Stimulated activated naive CD4-positive, alpha-beta T cell treated with Interleukin-2 at 50 U/mL for 16 hours (primary cell): ENCODE results near the gene PSME3IP1.
A peak's percentile ranks its signal among the peaks of the same experiment; 100 is the strongest.

ENCODE experiments used
- DNase-seq: peaks from one replicate; lab custom pipeline; 2025; lab: John Stamatoyannopoulos, UW

The PSME3IP1 gene

DNA sequence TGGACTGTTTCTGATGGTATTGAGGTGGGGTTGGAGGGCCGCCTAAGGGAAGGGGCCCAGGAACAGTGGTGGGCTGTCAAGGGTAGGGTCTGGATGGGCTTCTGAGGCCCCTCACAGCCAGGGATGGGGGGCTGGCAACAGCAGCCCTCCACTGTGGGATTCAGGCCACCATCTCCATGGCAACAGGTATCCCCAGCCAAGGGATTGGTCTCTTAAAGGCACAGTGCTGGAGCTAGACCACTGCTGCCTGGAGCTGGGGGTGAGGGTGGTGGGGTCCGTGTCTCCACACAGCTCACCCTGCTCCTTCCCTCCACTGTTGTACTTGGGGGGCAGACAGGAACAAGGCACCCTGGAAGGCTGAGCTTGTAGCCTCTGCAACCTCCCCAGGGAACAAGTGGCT is 41.8 kb downstream of the PSME3IP1 start:
- no peak for DNase-seq

DNA sequence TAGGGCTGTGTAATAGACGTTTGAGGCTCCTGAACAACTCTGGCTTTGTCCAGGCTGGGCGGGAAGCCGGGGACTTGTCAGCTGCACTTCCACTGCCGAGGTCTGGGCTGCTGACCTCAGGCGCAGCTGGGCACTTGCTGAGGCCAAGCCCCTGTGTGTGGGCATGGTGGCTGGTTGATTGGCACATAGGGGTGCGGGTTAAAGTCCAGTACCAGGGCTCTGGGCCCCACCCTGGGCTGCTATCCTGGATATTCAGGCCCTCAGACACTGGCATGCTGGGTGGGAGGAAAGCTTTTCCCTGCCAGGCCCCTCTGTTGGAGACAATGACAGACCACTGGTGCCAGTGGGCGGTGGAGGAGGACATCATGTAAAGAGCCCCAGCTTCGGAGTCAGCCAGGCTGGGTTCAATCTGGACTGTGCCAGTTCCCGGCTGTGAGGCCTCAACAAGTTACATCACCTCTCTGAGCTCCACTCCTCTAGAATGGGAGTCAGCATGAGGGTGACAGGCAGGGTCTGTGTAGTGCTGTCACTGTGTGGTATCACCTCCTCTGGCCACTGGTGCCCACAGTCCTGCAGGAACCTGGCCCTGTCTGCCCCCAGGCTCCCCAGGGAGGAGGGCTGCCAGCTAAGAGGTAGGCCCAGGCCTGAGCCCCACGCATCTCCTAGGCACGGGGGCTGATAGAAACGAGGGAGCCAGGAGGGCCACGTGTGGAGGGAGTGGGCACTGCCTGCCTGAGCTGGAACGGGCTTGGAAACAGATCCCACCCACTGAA is 42.5 kb downstream of the PSME3IP1 start:
- DNase-seq, result no peak

DNA sequence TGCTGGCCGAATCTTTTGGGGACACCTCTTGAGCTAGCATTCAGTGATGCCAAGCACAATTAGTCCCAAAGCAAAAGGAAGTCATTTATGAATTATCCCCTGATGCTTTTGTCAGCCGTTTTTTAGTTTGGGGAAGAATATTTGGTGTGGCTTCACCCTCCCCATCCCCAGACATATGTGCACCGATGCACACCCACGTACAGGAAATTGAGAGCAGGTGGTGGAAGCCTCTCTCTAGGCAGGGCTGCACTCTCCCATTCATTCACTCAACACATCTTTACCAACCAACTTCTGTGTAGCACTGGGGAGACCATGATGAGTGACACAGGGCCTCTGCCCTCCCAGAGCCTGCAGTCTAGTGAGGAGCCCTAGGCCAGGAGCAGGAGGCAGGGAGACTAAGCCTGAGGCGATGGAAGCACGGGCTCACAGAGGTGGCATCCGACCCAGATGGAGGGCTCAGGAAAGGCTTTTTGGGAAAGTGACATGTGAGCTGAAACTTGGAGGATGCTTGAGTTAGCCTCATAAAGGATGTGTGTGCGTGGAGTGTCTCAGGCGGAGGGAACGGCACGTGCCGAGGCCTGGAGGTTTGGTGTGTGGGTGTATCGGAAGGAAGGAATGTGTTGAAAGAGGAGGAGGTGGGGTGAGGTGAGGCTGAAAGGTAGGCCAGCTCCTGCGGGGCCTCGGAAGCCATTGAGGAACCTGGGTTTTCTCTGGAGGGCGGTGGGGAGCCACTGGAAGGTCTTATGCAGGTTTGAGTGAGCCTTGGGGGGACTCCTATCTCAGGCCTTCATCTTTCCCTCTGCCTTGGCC is 43.8 kb downstream of the PSME3IP1 start:
- no peak for DNase-seq

GRCh38 chr16:57140931-57141668 is 44.7 kb downstream of the PSME3IP1 start:
- no peak for DNase-seq

GRCh38 chr16:57138281-57138935 is 47.4 kb downstream of the PSME3IP1 start:
- no peak for DNase-seq

DNA sequence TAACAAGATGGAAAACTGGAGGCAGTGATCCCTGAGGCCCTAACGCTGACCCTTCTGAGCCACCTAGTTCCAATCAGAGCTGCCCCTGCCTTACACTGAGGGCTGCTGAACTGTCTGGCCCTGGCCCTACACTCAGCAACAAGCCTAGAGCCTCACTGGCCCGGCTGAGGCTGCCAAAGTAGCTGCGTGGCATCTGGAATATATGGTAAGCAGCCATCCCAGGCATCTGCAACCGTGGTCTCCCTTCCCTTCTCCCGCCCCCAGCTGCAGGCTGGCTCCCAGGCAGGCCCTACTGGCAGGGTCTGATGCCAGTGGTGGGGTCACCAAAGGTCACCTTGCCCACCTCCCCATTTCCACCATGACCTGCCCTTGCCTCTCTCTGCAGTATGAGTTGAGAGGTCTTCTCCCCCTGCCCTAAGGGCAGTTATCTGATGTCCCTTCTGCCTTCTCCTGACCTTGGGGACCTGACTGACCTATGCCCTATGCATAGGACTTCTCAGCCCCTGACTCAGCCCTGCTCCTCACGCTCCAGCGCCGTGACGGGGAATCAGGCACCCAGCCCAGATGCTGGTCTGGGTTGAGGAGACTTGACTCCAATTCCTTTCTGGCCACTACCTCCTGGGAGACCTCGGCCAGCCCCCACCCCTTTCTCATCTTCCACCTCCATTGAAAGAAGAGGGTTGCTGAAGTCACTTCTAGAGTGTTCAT is 48.1 kb downstream of the PSME3IP1 start:
- DNase-seq, result no peak

- no peak for DNase-seq
Observed at GRCh38 chr16:57137043-57137442, 48.8 kb downstream of the PSME3IP1 start.

GRCh38 chr16:57134982-57135381 is 50.9 kb downstream of the PSME3IP1 start:
- no peak for DNase-seq

- DNase-seq, result no peak
Observed at GRCh38 chr16:57133886-57134285, 52.0 kb downstream of the PSME3IP1 start.

- DNase-seq, result no peak
Observed at GRCh38 chr16:57133031-57133430, 52.8 kb downstream of the PSME3IP1 start.

GRCh38 chr16:57132470-57132869 is 53.4 kb downstream of the PSME3IP1 start:
- no peak for DNase-seq

DNA sequence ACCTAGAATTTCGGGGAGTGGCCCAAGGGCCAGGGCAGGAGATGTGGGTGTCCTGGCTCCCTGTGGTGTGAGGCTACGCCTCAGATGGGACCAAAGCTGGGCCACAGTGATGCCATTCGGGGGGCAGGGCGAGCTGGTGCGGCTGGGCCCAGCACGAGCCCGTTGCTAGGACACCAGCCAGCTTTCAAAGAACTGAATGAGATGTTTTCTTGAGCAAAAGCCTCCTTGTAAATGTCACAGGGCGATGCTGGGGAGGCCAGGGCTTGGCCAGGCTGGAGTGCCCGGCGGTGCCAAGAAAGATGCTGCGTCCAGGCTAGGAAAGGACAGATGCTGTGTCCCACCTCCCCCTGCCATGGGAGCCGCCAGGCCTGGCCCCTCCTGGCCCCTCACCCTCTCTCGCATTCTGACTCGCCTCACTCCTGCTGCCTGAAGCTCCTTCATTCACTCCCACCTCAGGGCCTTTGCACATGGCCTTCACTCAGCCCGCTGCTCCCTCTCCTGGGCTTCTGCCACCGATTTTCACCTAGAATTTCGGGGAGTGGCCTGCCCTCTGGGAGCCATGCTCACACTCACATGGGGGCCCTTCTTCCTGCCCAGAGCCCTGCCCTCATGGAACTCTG is 54.4 kb downstream of the PSME3IP1 start:
- no peak for DNase-seq

DNA sequence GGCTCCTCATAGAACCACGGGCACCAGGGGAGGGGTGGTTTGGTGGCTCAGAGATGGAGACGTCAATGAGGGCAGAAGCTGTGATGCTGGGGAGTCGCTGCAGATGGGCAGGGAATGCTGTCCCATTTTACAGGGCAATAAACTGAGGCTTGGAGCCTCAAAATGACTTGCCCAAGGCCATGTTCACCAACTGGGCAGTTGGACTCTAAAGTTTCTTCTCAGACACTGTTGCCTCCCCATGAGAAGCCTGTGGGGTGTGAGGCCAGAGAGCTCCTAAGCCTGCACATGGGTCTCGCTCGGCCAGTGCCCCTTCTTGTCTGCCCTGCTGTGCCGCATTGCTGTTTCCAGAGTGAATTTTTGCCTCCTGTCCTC is 54.9 kb downstream of the PSME3IP1 start:
- DNase-seq, result no peak

DNA sequence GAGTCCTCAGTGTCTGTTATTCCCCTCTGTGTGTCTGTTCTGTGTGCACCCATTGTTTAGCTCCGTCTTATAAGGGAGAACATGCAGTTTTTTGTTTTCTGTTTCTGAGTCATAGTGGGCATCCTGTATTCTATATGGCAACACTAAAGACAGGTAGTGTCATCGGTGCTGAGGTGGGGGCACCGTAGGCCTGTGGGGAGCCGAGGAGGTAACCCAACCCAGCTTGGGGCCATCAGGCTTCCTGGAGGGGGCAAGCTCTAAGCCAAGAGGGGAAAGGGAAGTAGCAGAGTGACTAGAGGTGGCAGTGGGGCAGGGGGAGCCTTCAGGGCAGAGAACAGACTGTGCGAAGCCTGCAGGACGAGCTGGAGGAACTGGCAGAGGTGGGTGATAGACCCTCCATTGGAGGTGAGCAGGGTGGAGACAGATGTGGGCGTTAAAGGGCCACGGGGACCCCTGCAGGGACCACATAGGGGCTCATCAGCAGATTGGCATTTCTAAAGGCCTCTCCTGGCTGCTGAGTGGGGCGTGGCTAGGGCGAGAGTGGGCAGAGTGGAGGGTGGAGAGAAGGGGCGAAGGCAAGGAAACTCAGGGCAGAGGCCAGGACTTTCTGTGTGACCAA is 57.0 kb downstream of the PSME3IP1 start:
- DNase-seq, result peak; percentile 22

- no peak for DNase-seq
Observed at GRCh38 chr16:57127836-57128235, 58.0 kb downstream of the PSME3IP1 start.

DNA sequence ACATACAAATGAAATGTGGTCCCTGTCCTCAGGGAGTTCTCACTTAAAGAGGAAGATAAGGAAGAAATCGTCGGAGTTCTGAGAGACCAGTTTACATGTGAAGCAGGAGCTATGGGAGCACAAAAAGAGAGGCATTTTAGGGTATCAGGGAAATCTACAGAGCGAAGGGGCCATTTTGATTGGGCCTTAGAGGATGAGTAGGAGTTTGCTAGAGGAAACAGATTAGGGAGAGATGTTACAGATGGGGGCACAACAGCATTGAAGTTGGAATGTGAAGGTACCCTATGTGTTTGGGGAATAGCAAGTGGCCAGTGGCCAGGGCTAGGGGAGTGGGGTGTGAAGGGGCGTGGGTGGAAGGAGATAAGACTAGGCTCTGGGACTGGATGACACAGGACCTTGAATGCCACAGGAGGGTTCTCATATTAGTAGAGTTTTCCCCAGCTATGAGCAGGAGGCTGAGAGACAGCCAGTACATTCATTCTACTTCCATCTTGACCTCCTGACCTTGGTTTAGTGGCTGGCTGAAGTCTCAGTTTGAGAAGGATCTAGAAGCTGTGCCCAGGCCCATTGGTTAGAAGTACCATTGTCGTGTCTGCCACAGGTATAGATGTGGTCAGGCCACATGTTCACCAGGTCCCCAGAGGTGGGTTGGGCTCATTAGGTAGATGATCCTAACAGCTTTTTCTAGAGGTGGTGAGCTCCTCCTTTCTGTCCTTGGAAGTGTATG is 58.6 kb downstream of the PSME3IP1 start:
- no peak for DNase-seq

GRCh38 chr16:57126411-57126810 is 59.4 kb downstream of the PSME3IP1 start:
- DNase-seq, result no peak

DNA sequence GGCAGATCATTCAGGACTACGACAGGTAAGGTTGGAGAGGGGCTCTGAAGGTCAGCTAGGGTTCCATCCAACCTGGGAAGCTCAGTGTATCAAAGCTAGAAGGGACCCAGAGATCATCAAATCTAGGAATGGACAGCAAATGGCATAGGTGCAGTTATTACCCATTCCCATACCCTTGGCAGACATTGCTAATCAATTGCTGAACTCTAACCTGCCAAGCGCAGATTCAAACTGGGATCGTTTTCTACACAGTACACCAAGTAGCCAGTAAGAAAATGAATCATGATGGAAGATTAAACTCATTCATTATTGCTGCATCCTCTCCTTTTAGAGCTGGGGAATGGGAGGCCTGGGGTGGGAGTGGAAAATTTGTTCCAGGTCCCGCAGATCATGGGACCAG is 59.9 kb downstream of the PSME3IP1 start:
- no peak for DNase-seq

GRCh38 chr16:57125376-57125775 is 60.5 kb downstream of the PSME3IP1 start:
- DNase-seq, result no peak
